H1 (cell line): ENCODE data around the gene WDR1. TPM values are rescaled to one million over a fixed set of nuclear protein-coding genes. Genes with fewer than 3 reads are reported as not detected.

Experiments used
- CTCF ChIA-PET: fragments of 300-600 bp; sonication (Branson Sonifier 250); formaldehyde crosslinking; loops from one replicate; lab custom pipeline; 2021; ENCODE audit not compliant: partially characterized antibody; lab: Charles Lee
- POLR2A ChIA-PET: fragments of 300-600 bp; sonication (Branson Sonifier 250); formaldehyde crosslinking; loops from one replicate; lab custom pipeline; 2021; ENCODE audit warnings: inconsistent platforms; ENCODE audit not compliant: partially characterized antibody; lab: Charles Lee
- DNase-seq, 2 experiments: peaks; one replicate each; pipeline versions ENCODE4 v3.0.0 to v3.0.0-alpha.2; 2010 to 2022; ENCODE audit warnings: low spot score in 2 of 2, low read depth in 1 of 2, mixed read lengths in 1 of 2
- FAIRE-seq: peaks from 2 replicates; lab custom pipeline; 2011; peaks lifted over from hg19 to GRCh38; lab: Jason Lieb, UNC
- H2AFZ ChIP-seq: 2 replicates; pipeline ENCODE4 v1.8.1; 2012; ENCODE audit warnings: low read length, inconsistent platforms
- H2AK5ac ChIP-seq: 2 replicates; pipeline ENCODE4 v1.6.1; 2013; ENCODE audit warnings: low read depth, low read length
- H2BK120ac ChIP-seq: replicated peaks from 2 replicates; pipeline ENCODE3; 2013; ENCODE audit warnings: low read depth, low read length, inconsistent platforms
- H2BK12ac ChIP-seq: 2 replicates; pipeline ENCODE4 v1.6.1; 2013; ENCODE audit warnings: low read depth, low read length
- H2BK15ac ChIP-seq: 2 replicates; pipeline ENCODE4 v1.6.1; 2013; ENCODE audit warnings: low read length
- H2BK20ac ChIP-seq: 2 replicates; pipeline ENCODE4 v1.6.1; 2013; ENCODE audit warnings: low read length
- H2BK5ac ChIP-seq: 2 replicates; pipeline ENCODE4 v1.6.1; 2013; ENCODE audit warnings: low read depth, low read length
- H3K14ac ChIP-seq: 2 replicates; pipeline ENCODE4 v1.6.1; 2013; ENCODE audit warnings: inconsistent platforms; ENCODE audit not compliant: insufficient read length
- H3K18ac ChIP-seq: 2 replicates; pipeline ENCODE4 v1.6.1; 2013; ENCODE audit warnings: low read length; ENCODE audit errors: extremely low read depth
- H3K23ac ChIP-seq: 2 replicates; pipeline ENCODE4 v1.6.1; 2013; ENCODE audit warnings: inconsistent platforms; ENCODE audit not compliant: insufficient read length
- H3K23me2 ChIP-seq: 2 replicates; pipeline ENCODE4 v1.6.1; 2013; ENCODE audit warnings: low read depth, low read length
- H3K27ac ChIP-seq: 2 replicates; pipeline ENCODE4 v1.6.1; 2011; ENCODE audit warnings: low read depth, low read length, inconsistent platforms
- H3K27me3 ChIP-seq, 4 experiments: replicated peaks in 1 of 4; 1 replicate in 1 of 4; 2 replicates in 3 of 4; pipeline versions ENCODE4 v1.6.1 to v1.8.1; 2011 to 2013; ENCODE audit warnings: low read length in 3 of 4, mild to moderate bottlenecking in 3 of 4, inconsistent platforms in 2 of 4, mixed read lengths in 2 of 4, moderate library complexity in 1 of 4; ENCODE audit not compliant: control insufficient read depth in 3 of 4, insufficient read depth in 3 of 4; ENCODE audit errors: extremely low read depth in 1 of 4
- H3K36me3 ChIP-seq, 4 experiments: 2 replicates each; pipeline versions ENCODE4 v1.6.1 to v1.8.1; 2011 to 2013; ENCODE audit warnings: mild to moderate bottlenecking in 4 of 4, low read length in 3 of 4, moderate library complexity in 2 of 4, control low read depth in 1 of 4, inconsistent platforms in 1 of 4; ENCODE audit not compliant: insufficient read depth in 4 of 4, control insufficient read depth in 2 of 4
- H3K4ac ChIP-seq: replicated peaks from 2 replicates; pipeline ENCODE3; 2013; ENCODE audit warnings: low read length, low read depth, mixed read lengths, inconsistent platforms; ENCODE audit not compliant: insufficient read length
- H3K4me1 ChIP-seq, 4 experiments: replicated peaks in 1 of 4; 1 replicate in 1 of 4; 2 replicates in 3 of 4; pipeline versions ENCODE4 v1.6.1 to v1.8.1; 2011 to 2013; ENCODE audit warnings: low read length in 3 of 4, inconsistent platforms in 2 of 4, mixed read lengths in 1 of 4; ENCODE audit not compliant: insufficient read depth in 4 of 4, control insufficient read depth in 3 of 4
- H3K4me2 ChIP-seq, 2 experiments: 2 replicates each; pipeline versions ENCODE4 v1.6.1 to v1.8.1; 2011 to 2013; ENCODE audit warnings: low read depth in 2 of 2, low read length in 2 of 2, control low read depth in 1 of 2, inconsistent platforms in 1 of 2, mild to moderate bottlenecking in 1 of 2; ENCODE audit not compliant: insufficient read depth in 1 of 2
- H3K4me3 ChIP-seq, 4 experiments: fragments of 200-600, 300-600 bp in 1 of 4; sonication (generic), shearing (Covaris generic), sonication (Bioruptor Twin) in 1 of 4; 2 replicates each; pipeline versions ENCODE4 v1.5.1 to v1.8.1; 2011 to 2016; ENCODE audit warnings: low read length in 4 of 4, low read depth in 3 of 4, control low read depth in 2 of 4, inconsistent platforms in 2 of 4, mild to moderate bottlenecking in 2 of 4, mixed read lengths in 1 of 4, moderate library complexity in 1 of 4; ENCODE audit not compliant: insufficient read depth in 2 of 4; ENCODE audit errors: extremely low read depth in 1 of 4
- H3K56ac ChIP-seq: replicated peaks from 2 replicates; pipeline ENCODE3; 2013; ENCODE audit warnings: low read depth, mild to moderate bottlenecking, mixed read lengths, low read length, inconsistent platforms; ENCODE audit not compliant: insufficient read length
- H3K79me1 ChIP-seq: 2 replicates; pipeline ENCODE4 v1.6.1; 2013; ENCODE audit warnings: low read depth, low read length, control low read depth
- H3K79me2 ChIP-seq, 2 experiments: 2 replicates each; pipeline versions ENCODE4 v1.6.1 to v1.8.1; 2012 to 2013; ENCODE audit warnings: low read length in 2 of 2, mild to moderate bottlenecking in 2 of 2, inconsistent platforms in 1 of 2; ENCODE audit not compliant: insufficient read depth in 2 of 2, control insufficient read depth in 1 of 2
- H3K9ac ChIP-seq, 4 experiments: replicated peaks in 1 of 4; 1 replicate in 1 of 4; 2 replicates in 3 of 4; pipeline versions ENCODE4 v1.6.1 to v1.8.1; 2011 to 2013; ENCODE audit warnings: low read depth in 3 of 4, low read length in 3 of 4, control low read depth in 2 of 4, mild to moderate bottlenecking in 2 of 4, moderate library complexity in 2 of 4, inconsistent platforms in 1 of 4; ENCODE audit errors: extremely low read depth in 1 of 4
- H3K9me3 ChIP-seq, 2 experiments: 2 replicates each; pipeline versions ENCODE4 v1.6.1 to v1.8.1; 2012 to 2013; ENCODE audit warnings: mild to moderate bottlenecking in 2 of 2, moderate library complexity in 2 of 2, control low read depth in 1 of 2, inconsistent platforms in 1 of 2, low read depth in 1 of 2, low read length in 1 of 2, mixed read lengths in 1 of 2; ENCODE audit not compliant: insufficient read depth in 2 of 2
- H4K20me1 ChIP-seq, 2 experiments: replicated peaks in 1 of 2; 2 replicates each; pipeline versions ENCODE3 to v1.8.1; 2011 to 2013; ENCODE audit warnings: inconsistent platforms in 2 of 2, low read length in 2 of 2, mild to moderate bottlenecking in 1 of 2; ENCODE audit not compliant: insufficient read depth in 2 of 2, control insufficient read depth in 1 of 2
- H4K5ac ChIP-seq: 2 replicates; pipeline ENCODE4 v1.6.1; 2013; ENCODE audit warnings: low read length, low read depth, mixed read lengths, inconsistent platforms; ENCODE audit not compliant: insufficient read length
- H4K8ac ChIP-seq: 2 replicates; pipeline ENCODE4 v1.8.0; 2013; ENCODE audit warnings: mild to moderate bottlenecking, moderate library complexity, low read length, inconsistent platforms; ENCODE audit not compliant: insufficient read depth; ENCODE audit errors: extremely low read depth
- H4K91ac ChIP-seq: replicated peaks from 2 replicates; pipeline ENCODE3; 2013; ENCODE audit warnings: low read length, mixed read lengths, inconsistent platforms; ENCODE audit not compliant: insufficient read length
- BCL11A ChIP-seq, 2 experiments: IDR thresholded peaks; one replicate each; pipeline ENCODE4 v1.6.1; 2011; ENCODE audit warnings: low read depth in 2 of 2, low read length in 2 of 2, mild to moderate bottlenecking in 2 of 2
- CBX5 ChIP-seq: fragments of 300-800, 300-1000 bp; sonication (generic); IDR thresholded peaks from 2 replicates; pipeline ENCODE4 v1.7.1; 2016; ENCODE audit warnings: antibody characterized with exemption, low read length, low read depth
- CEBPB ChIP-seq: IDR thresholded peaks from 2 replicates; pipeline ENCODE4 v1.6.1; 2012; ENCODE audit warnings: low read depth, low read length
- CTBP2 ChIP-seq: IDR thresholded peaks from 2 replicates; pipeline ENCODE4 v1.7.0; 2011; ENCODE audit warnings: borderline replicate concordance, mild to moderate bottlenecking, moderate library complexity, mixed read lengths, low read length; ENCODE audit not compliant: insufficient read depth, insufficient read length
- FOSL1 ChIP-seq: IDR thresholded peaks from 2 replicates; pipeline ENCODE4 v1.6.1; 2011; ENCODE audit warnings: mild to moderate bottlenecking, low read depth, low read length, moderate library complexity; ENCODE audit not compliant: insufficient read depth
- GABPA ChIP-seq: IDR thresholded peaks from 2 replicates; pipeline ENCODE4 v1.6.1; 2011; ENCODE audit warnings: mild to moderate bottlenecking, low read length, moderate library complexity, borderline replicate concordance; ENCODE audit not compliant: insufficient read depth
- KDM4A ChIP-seq: IDR thresholded peaks from one replicate; pipeline ENCODE4 v1.7.1; 2012; ENCODE audit warnings: low read depth, mild to moderate bottlenecking, moderate library complexity, low read length, inconsistent platforms; ENCODE audit not compliant: severe bottlenecking
- MAX ChIP-seq: IDR thresholded peaks from 2 replicates; pipeline ENCODE4 v1.6.1; 2012; ENCODE audit warnings: inconsistent platforms
- POU5F1 ChIP-seq: IDR thresholded peaks from 2 replicates; pipeline ENCODE4 v1.6.1; 2011; ENCODE audit warnings: low read depth, mild to moderate bottlenecking, low read length, moderate library complexity
- RFX5 ChIP-seq: IDR thresholded peaks from 2 replicates; pipeline ENCODE4 v1.6.1; 2011; ENCODE audit warnings: low read depth, low read length, improper control_type of control experiment, borderline replicate concordance
- SAP30 ChIP-seq: fragments of 300-600 bp; sonication (generic); IDR thresholded peaks from 2 replicates; pipeline ENCODE4 v1.7.1; 2012; ENCODE audit warnings: low read length, moderate library complexity, mild to moderate bottlenecking, inconsistent platforms; ENCODE audit not compliant: insufficient read depth, insufficient replicate concordance
- SP4 ChIP-seq: IDR thresholded peaks from 2 replicates; pipeline ENCODE4 v1.6.1; 2012; ENCODE audit warnings: low read length, inconsistent platforms
- TAF7 ChIP-seq: optimal IDR thresholded peaks from 2 replicates; pipeline ENCODE3; 2011; ENCODE audit warnings: low read depth, mild to moderate bottlenecking, inconsistent platforms, low read length, moderate library complexity, borderline replicate concordance
- TCF12 ChIP-seq: IDR thresholded peaks from 2 replicates; pipeline ENCODE4 v1.6.1; 2011; ENCODE audit warnings: low read depth, mild to moderate bottlenecking, low read length
- WGBS, 2 experiments: shearing (Covaris generic) in 1 of 2; methylation state at CpG; one replicate each; pipeline versions ENCODE4 v1.1.6 to v1.1.7; 2013 to 2015; ENCODE audit warnings: low lambda C conversion rate in 2 of 2, mixed read lengths in 2 of 2, inconsistent platforms in 1 of 2, low coverage in 1 of 2, missing lambda C conversion rate in 1 of 2; ENCODE audit not compliant: insufficient replicate concordance in 2 of 2, insufficient coverage in 1 of 2, insufficient read length in 1 of 2; ENCODE audit errors: extremely low coverage in 1 of 2, missing lambda C conversion rate in 1 of 2; 5-methylcytosine and 5-hydroxymethylcytosine counted together
- polyA plus RNA-seq, 7 experiments: library from polyadenylated mRNA; depleted of rRNA in 3 of 7; stranded (reverse) in 5 of 7; unstranded in 2 of 7; fragments of >200 nt in 5 of 7; fragments of 200-250 nt in 2 of 7; gene quantifications; 1 replicate in 5 of 7; 2 replicates in 1 of 7; 4 replicates in 1 of 7; pipeline versions ENCODE4 v1.2.1 to v1.2.3, GENCODE V29; 2011 to 2013; ENCODE audit warnings: missing spikeins in 2 of 7, mixed read lengths in 2 of 7
- total RNA-seq: library from RNA; stranded (reverse); fragmentation: NEBNext Ultra II Directional; extraction: Animal tissue kit (Norgen Biotek cat#: 25700); gene quantifications from 2 replicates; pipeline ENCODE4 v1.2.1, GENCODE V29; 2021

Gene WDR1
- total and polyA plus RNA-seq, 2 of the 8 experiments (the other 6 are each of a cell fraction or from before 2014, with no cell fraction given), result 315 to 377 TPM

- no peak overlapping the region for H2BK12ac ChIP-seq
- no peak overlapping the region for H2AFZ ChIP-seq
- no peak overlapping the region for H3K23ac ChIP-seq
- H3K79me2 ChIP-seq, result no peaks in the 10 kb centered on the region; a peak in 1 of 4 replicates
- H3K4ac ChIP-seq, result no peak overlapping the region
- H4K91ac ChIP-seq, result no peak overlapping the region
- no peak overlapping the region for H3K4me3 ChIP-seq
- no peak for DNase-seq
- H3K18ac ChIP-seq, result no peak overlapping the region
- no peak for FAIRE-seq
- no peaks in the 10 kb centered on the region for H3K4me1 ChIP-seq
- H3K4me2 ChIP-seq, result no peak overlapping the region
- no peaks in the 10 kb centered on the region; the same call in 1 of the 2 replicates for H3K79me1 ChIP-seq
- no peaks in the 10 kb centered on the region for H3K9me3 ChIP-seq
- no peaks in the 10 kb centered on the region for H3K23me2 ChIP-seq
- no peak overlapping the region for H2BK120ac ChIP-seq
- CTCF ChIA-PET, result interaction anchor here (1.8 kb wide), 1 partner anchor 10 kb away, joined by 5 read pairs; no protein-coding TSS in a partner anchor
- POLR2A ChIA-PET, result interaction anchor here (1.2 to 3.5 kb wide), 2 partner anchors 35 to 38 kb away, joined by 7 to 10 read pairs; partner anchors contain the start of gene WDR1
- no peak overlapping the region for H3K14ac ChIP-seq
- H2BK15ac ChIP-seq, result no peak overlapping the region
- no peak overlapping the region for H2AK5ac ChIP-seq
- no peak overlapping the region for H3K9ac ChIP-seq
- H4K20me1 ChIP-seq, result peaks cover 12 to 30% of the 10 kb centered on the region in 2 experiments
- H2BK20ac ChIP-seq, result no peak overlapping the region
- H3K56ac ChIP-seq, result no peak overlapping the region
- WGBS, 2 experiments, result 86% methylated on average over 15 of the region's 15 CpGs; no CpG with 5 or more reads in 1 of the 2 experiments
- H3K27ac ChIP-seq, result no peak overlapping the region
- no peaks in the 10 kb centered on the region for H3K27me3 ChIP-seq
- peaks cover 57 to 99% (median 94%) of the 10 kb centered on the region in 4 experiments for H3K36me3 ChIP-seq
- no peak overlapping the region for H4K8ac ChIP-seq
- H4K5ac ChIP-seq, result no peak overlapping the region
- H2BK5ac ChIP-seq, result no peak overlapping the region; the same call in 1 of the 2 replicates
- TF ChIP-seq RFX5 (no peak), FOSL1 (no peak), TCF12 (no peak), SAP30 (no peak), MAX (no peak), CTBP2 (no peak), CBX5 (no peak), GABPA (no peak), KDM4A (no peak), BCL11A (IDR thresholded peaks at IDR 0.05; ENCODE audit: low read depth in 2 of 2, low read length in 2 of 2) (no peak), POU5F1 (no peak), TAF7 (no peak), CEBPB (no peak), SP4 (no peak)
Measured at GRCh38 chr4:10079256-10079655, 37.3 kb downstream of the WDR1 start.
